Measurements from ENCODE around the gene AFMID.

AFMID gene

DNA sequence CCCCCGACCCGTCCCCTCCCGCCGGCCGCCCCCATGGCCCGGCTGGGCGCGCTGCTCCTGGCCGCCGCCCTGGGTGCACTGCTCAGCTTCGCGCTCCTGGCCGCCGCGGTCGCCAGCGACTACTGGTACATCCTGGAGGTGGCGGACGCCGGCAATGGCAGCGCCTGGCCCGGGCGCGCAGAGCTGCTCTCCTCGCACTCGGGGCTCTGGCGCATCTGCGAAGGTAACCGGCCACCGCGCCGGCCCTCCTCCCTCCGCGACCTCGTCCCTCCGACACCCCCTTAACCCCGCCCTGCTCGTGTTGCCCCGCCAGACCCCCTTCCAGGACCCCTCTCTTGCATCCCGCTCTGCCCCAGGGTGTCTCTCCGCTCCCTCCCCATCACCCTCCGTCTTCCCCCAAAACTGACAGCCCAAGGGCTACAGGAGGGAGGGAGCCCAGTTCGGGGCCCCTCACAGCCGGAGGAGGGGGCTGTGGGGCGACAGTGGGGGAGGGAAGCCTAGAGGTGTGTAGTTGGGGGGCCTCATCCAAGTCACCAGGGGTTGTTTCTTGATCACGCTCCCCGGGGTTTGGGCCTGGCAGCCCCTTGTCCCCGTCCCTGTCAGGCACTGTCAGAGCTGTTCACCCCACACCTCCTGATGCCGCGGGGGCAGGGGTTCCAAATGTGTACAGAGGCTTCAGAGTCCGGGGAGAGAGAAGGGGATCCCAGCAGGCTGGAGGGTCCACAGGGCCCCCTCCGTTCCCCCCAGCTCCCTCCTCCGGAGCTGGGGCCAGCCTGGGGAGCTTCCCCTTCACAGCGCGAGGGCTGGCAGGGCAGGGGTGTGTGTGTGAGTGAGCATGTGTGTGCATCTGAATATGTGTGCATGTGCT is 45.1 kb downstream of the AFMID start:
- DNase-seq (ENCODE audit: low read depth in 1 of 2, low spot score in 1 of 2): no peak
- TF ChIP-seq SPI1 (IDR thresholded peaks at IDR 0.05; ENCODE audit: borderline replicate concordance, low read depth) (no peak), GABPA (IDR thresholded peaks at IDR 0.05; ENCODE audit: low read depth) (no peak), POLR2AphosphoS5 (IDR thresholded peaks at IDR 0.05; ENCODE audit: low read depth) (no peak)
- TF ChIP-seq, protein P1, sequence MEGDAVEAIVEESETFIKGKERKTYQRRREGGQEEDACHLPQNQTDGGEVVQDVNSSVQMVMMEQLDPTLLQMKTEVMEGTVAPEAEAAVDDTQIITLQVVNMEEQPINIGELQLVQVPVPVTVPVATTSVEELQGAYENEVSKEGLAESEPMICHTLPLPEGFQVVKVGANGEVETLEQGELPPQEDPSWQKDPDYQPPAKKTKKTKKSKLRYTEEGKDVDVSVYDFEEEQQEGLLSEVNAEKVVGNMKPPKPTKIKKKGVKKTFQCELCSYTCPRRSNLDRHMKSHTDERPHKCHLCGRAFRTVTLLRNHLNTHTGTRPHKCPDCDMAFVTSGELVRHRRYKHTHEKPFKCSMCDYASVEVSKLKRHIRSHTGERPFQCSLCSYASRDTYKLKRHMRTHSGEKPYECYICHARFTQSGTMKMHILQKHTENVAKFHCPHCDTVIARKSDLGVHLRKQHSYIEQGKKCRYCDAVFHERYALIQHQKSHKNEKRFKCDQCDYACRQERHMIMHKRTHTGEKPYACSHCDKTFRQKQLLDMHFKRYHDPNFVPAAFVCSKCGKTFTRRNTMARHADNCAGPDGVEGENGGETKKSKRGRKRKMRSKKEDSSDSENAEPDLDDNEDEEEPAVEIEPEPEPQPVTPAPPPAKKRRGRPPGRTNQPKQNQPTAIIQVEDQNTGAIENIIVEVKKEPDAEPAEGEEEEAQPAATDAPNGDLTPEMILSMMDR (IDR thresholded peaks at IDR 0.05; ENCODE audit: insufficient read depth, low read length): no peak
- TF ChIP-seq, protein P2, sequence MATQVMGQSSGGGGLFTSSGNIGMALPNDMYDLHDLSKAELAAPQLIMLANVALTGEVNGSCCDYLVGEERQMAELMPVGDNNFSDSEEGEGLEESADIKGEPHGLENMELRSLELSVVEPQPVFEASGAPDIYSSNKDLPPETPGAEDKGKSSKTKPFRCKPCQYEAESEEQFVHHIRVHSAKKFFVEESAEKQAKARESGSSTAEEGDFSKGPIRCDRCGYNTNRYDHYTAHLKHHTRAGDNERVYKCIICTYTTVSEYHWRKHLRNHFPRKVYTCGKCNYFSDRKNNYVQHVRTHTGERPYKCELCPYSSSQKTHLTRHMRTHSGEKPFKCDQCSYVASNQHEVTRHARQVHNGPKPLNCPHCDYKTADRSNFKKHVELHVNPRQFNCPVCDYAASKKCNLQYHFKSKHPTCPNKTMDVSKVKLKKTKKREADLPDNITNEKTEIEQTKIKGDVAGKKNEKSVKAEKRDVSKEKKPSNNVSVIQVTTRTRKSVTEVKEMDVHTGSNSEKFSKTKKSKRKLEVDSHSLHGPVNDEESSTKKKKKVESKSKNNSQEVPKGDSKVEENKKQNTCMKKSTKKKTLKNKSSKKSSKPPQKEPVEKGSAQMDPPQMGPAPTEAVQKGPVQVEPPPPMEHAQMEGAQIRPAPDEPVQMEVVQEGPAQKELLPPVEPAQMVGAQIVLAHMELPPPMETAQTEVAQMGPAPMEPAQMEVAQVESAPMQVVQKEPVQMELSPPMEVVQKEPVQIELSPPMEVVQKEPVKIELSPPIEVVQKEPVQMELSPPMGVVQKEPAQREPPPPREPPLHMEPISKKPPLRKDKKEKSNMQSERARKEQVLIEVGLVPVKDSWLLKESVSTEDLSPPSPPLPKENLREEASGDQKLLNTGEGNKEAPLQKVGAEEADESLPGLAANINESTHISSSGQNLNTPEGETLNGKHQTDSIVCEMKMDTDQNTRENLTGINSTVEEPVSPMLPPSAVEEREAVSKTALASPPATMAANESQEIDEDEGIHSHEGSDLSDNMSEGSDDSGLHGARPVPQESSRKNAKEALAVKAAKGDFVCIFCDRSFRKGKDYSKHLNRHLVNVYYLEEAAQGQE (IDR thresholded peaks at IDR 0.05; ENCODE audit: insufficient replicate concordance, low read depth): no peak
- H3K4me3 ChIP-seq (replicated peaks; ENCODE audit: insufficient read depth, low read length): no peak overlapping the region
- H3K27ac ChIP-seq (replicated peaks): no peak overlapping the region
- H3K27me3 ChIP-seq (ENCODE audit: insufficient read depth, poor library complexity, severe bottlenecking): peaks cover 30% of the 10 kb centered on the region

DNA sequence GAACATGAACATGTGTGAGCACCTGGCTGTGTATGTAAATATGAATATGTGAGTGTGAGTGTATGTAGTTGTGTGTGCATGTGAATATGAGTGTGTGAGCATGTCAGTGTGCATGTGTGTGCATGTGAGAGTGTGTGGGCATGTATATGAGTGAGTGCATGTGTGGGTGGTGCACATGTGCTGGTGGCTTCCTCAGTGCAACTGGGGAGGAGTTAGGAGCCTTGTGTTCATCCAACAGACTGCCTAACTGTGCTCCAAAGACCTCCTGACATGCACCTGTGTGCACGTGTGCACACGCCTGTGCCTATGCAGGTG is 45.7 kb downstream of the AFMID start:
- H3K27ac ChIP-seq (replicated peaks): no peak overlapping the region
- H3K4me3 ChIP-seq (replicated peaks; ENCODE audit: insufficient read depth, low read length): no peak overlapping the region
- TF ChIP-seq, protein P1 (IDR thresholded peaks at IDR 0.05; ENCODE audit: insufficient read depth, low read length): no peak
- TF ChIP-seq SPI1 (IDR thresholded peaks at IDR 0.05; ENCODE audit: borderline replicate concordance, low read depth) (no peak), GABPA (IDR thresholded peaks at IDR 0.05; ENCODE audit: low read depth) (no peak), POLR2AphosphoS5 (IDR thresholded peaks at IDR 0.05; ENCODE audit: low read depth) (no peak)
- TF ChIP-seq, protein P2 (IDR thresholded peaks at IDR 0.05; ENCODE audit: insufficient replicate concordance, low read depth): no peak
- no peak for DNase-seq (ENCODE audit: low read depth in 1 of 2, low spot score in 1 of 2)
- H3K27me3 ChIP-seq (ENCODE audit: insufficient read depth, poor library complexity, severe bottlenecking): peaks cover 24% of the 10 kb centered on the region

DNA sequence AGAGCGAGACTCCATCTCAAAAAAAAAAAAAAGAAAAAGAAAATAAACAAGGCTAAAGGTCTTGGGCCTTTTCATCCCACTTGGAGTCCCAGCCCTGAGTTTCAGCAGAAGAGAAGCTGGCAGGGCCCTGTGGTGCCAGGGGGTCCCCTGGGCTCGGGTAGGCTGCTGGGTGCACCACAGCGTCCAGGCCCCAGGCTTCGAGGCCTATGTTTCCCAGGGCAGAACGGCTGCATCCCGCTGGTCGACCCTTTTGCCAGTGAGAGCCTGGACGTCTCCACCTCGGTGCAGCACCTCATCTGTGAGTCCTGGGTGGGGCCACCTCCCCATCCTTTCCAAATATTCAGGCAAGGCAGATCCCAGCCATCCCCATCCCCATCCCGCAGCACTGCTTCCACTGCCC is 46.5 kb downstream of the AFMID start:
- H3K4me3 ChIP-seq (replicated peaks; ENCODE audit: insufficient read depth, low read length): no peak overlapping the region
- TF ChIP-seq, protein P1 (IDR thresholded peaks at IDR 0.05; ENCODE audit: insufficient read depth, low read length): no peak
- TF ChIP-seq, protein P2 (IDR thresholded peaks at IDR 0.05; ENCODE audit: insufficient replicate concordance, low read depth): no peak
- TF ChIP-seq POLR2AphosphoS5 (IDR thresholded peaks at IDR 0.05; ENCODE audit: low read depth) (no peak), GABPA (IDR thresholded peaks at IDR 0.05; ENCODE audit: low read depth) (no peak), SPI1 (IDR thresholded peaks at IDR 0.05; ENCODE audit: borderline replicate concordance, low read depth) (no peak)

More for the DNA sequence above, 46.5 kb downstream of the AFMID start:
- no peak for DNase-seq (ENCODE audit: low read depth in 1 of 2, low spot score in 1 of 2)
- peaks cover 23% of the 10 kb centered on the region for H3K27me3 ChIP-seq (ENCODE audit: insufficient read depth, poor library complexity, severe bottlenecking)
- no peak overlapping the region for H3K27ac ChIP-seq (replicated peaks)
